Liver (tissue), 3 donors: ENCODE measurements around the gene GFI1.

ENCODE experiments used
- CTCF ChIP-seq: fragments of 150-350 bp; IDR thresholded peaks from 2 replicates; pipeline ENCODE4 v1.5.1; 2017; ENCODE audit warnings: improper control_type of control experiment, low read depth, low read length; ENCODE audit not compliant: missing input control
- EGR1 ChIP-seq, 2 donors: IDR thresholded peaks; 2 replicates each; pipeline ENCODE4 v1.6.1; 2016 to 2018; ENCODE audit warnings: antibody characterized with exemption in 2 of 2, low read depth in 2 of 2
- FOXA1 ChIP-seq: IDR thresholded peaks from 2 replicates; pipeline ENCODE4 v1.6.1; 2016; ENCODE audit warnings: antibody characterized with exemption
- GABPA ChIP-seq, 2 donors: IDR thresholded peaks in 1 of 2; conservative IDR thresholded peaks in 1 of 2; 2 replicates each; pipeline ENCODE4 v1.6.1; 2016; ENCODE audit warnings: antibody characterized with exemption in 2 of 2, mild to moderate bottlenecking in 1 of 2, moderate library complexity in 1 of 2
- JUND ChIP-seq, 2 donors: IDR thresholded peaks; 2 replicates each; pipeline ENCODE4 v1.6.1; 2016; ENCODE audit warnings: antibody characterized with exemption in 2 of 2
- MAX ChIP-seq: IDR thresholded peaks from 2 replicates; pipeline ENCODE4 v1.6.1; 2016; ENCODE audit warnings: antibody characterized with exemption
- RAD21 ChIP-seq, 2 donors: IDR thresholded peaks; 2 replicates each; pipeline ENCODE4 v1.6.1; 2016; ENCODE audit warnings: antibody characterized with exemption in 2 of 2, mild to moderate bottlenecking in 2 of 2
- RXRA ChIP-seq, 2 donors: IDR thresholded peaks; 2 replicates each; pipeline ENCODE4 v1.6.1; 2017 to 2018; ENCODE audit warnings: antibody characterized with exemption in 2 of 2, mild to moderate bottlenecking in 1 of 2
- SP1 ChIP-seq: IDR thresholded peaks from 2 replicates; pipeline ENCODE4 v1.6.1; 2018; ENCODE audit warnings: antibody characterized with exemption, mild to moderate bottlenecking
- YY1 ChIP-seq: IDR thresholded peaks from 2 replicates; pipeline ENCODE4 v1.6.1; 2016; ENCODE audit warnings: antibody characterized with exemption, mild to moderate bottlenecking
- donor health status: healthy.
- donor health status: healthy.

GRCh38 chr1:92475029-92475428 lies 11.7 kb downstream of the GFI1 start:
- TF ChIP-seq CTCF (no peak), RAD21 (IDR thresholded peaks at IDR 0.05) (no peak), JUND (IDR thresholded peaks at IDR 0.05) (no peak), EGR1 (IDR thresholded peaks at IDR 0.05; ENCODE audit: low read depth in 2 of 2) (no peak), GABPA (IDR thresholded peaks at IDR 0.05 in 1 of 2, conservative IDR thresholded peaks at IDR 0.05 in 1 of 2) (no peak), MAX (no peak), RXRA (IDR thresholded peaks at IDR 0.05) (no peak), SP1 (no peak), FOXA1 (no peak), YY1 (no peak)
